Pulmonary artery endothelial cell (primary cell): ENCODE results near the gene PRR36. TPM values are rescaled to one million over a fixed set of nuclear protein-coding genes. Genes with fewer than 3 reads are reported as not detected.
"Not testable (repeated sequence)": the region's sequence is repeated elsewhere in the genome, so short reads cannot be mapped to it uniquely, and the experiment has no call there.

ENCODE experiments used
- DNase-seq: peaks from one replicate; pipeline ENCODE4 v3.0.0-alpha.2; 2011; ENCODE audit warnings: low read depth, low spot score
- total RNA-seq: library from RNA; depleted of rRNA; stranded (reverse); fragments of >200 nt; gene quantifications from 2 replicates; pipeline ENCODE4 v1.2.3, GENCODE V29; 2014

The PRR36 gene
- total RNA-seq: 0.07 TPM in 1 of 2 replicates, not detected in the other

DNA sequence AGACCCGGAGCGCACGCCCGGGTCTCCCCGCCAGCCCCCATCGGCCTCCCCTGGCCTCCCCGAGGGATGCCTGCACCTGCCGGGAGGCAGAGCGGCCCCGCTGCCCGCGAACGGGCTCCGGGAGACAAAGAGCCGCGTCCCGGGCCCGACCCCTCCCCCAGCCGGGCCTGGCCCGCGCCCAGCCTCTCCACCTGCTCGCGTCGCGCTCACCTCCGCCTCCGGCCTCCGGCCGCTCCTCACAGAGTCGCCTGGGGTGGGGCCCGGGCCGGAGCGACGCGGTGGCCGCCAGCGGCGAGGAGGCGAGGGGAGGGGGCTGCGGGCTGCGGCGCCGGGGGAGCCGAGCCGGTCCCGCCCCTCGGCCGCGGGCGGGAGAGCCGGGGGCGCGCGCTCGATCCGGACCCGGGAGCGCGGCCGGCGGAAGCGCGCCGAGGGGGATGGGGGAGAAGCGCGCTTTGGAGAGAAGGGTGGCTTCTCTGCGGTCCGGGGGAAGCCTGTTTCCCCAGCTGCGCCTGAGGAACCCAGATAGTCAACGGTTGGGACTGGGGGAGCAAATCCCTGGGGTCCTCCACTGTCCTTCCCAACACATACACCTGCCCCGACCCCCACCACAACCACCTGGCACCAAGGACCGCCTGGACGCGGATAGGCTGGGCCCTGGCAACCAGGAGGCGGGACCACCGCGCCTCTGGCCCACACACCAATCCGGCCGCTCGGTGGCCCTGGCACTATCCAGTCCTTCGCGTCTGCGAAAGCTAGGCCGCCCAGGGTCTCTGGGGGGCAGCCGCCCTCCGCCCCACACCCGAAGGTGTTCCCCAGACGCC, at the start of gene PRR36:
Gene PRR36 (minus strand): TSS at position 315 of the 821 bp plus-strand sequence. CDS start 701 bp downstream, outside the sequence.
- DNase-seq: no peak

DNA sequence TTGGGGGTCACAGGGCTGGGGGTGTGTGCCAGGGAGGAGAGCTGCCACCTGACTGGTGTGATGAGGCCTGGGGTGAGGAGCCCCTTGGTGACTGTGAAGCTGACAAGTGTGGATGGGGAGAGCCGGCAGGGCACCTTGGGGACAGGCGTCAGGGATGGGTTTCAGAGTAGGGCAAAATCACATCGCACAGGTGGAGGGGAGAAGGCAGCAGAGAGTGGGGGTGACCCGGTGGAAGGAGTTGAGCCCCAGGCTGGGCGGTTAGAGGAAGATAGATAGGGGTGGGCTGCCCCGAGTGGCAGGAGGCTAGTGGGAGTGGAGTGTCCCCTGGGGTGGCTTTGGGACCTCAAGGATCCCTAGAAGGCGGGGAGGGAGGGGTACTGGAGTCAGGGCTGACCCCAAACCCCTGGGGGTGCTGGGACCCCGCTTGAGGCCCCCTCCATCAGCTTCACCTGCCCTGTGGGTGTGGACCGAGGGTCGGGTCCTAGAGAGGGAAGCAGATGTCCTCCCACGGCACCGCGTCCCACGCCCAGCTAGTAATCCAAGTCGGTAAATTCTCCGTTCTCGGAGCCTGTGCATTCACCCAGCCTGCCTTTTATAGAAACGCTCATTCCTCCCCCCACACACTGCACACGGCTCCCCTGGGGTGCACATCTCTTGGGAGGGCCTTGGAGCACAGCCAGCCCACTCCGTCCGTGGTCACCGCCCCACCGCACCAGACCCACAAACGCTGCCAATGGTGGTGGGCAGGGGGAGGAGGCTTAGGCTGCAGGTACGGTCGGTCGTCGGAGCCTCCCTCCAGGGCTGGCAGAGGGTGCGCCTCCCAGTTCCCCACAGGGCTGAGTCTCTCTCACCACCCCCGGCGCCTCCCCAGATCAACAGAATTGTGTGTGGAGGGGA, 49.4 kb upstream of the PRR36 start:
- DNase-seq: no peak

DNA sequence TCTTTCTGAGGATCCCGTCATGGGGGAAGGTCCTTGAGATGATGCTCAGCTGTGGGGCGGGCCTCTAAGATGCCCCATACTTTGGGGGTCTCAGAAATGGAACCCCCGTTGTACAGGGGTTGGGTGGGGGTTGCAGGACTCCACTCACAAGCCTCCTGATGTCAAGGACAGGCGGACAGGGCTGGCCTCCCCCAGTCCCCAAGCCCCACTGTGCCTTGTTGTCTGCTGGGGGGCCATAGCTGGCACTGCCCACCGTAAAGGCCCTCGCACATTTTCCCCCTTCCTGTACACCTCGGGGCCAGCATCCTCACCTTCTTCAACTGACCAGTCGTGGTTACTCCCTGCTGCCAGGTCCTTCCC, 48.6 kb upstream of the PRR36 start:
- DNase-seq: no peak

DNA sequence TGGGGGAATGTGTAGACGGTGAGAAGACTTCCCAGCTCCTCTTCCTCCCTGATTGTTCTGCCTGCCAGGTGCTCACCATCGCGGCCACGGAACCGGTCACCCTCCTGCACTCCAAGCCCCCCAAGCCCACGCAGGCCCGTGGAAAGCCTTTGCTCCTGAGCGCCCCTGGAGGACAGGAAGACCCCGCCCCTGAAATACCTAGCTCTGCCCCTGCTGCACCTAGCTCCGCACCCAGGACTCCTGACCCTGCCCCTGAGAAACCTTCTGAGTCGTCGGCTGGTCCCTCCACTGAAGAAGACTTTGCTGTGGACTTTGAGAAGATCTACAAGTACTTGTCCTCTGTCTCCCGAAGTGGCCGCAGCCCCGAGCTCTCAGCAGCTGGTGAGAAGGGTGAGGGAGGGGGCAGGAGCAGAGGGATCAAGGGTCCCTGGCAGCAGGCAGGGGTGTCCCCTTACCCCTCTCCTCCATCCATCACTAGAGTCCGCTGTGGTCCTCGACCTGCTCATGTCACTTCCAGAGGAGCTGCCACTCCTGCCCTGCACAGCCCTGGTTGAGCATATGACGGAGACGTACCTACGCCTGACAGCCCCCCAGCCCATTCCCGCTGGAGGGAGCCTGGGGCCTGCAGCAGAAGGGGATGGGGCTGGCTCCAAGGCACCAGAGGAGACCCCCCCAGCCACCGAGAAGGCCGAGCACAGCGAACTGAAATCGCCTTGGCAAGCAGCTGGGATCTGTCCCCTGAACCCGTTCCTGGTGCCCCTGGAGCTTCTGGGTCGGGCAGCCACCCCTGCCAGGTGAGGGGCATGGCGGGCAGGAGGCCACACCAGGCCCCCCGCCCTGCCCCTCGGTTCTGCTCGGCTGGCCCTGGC, 48.0 kb upstream of the PRR36 start:
- DNase-seq: no peak

DNA sequence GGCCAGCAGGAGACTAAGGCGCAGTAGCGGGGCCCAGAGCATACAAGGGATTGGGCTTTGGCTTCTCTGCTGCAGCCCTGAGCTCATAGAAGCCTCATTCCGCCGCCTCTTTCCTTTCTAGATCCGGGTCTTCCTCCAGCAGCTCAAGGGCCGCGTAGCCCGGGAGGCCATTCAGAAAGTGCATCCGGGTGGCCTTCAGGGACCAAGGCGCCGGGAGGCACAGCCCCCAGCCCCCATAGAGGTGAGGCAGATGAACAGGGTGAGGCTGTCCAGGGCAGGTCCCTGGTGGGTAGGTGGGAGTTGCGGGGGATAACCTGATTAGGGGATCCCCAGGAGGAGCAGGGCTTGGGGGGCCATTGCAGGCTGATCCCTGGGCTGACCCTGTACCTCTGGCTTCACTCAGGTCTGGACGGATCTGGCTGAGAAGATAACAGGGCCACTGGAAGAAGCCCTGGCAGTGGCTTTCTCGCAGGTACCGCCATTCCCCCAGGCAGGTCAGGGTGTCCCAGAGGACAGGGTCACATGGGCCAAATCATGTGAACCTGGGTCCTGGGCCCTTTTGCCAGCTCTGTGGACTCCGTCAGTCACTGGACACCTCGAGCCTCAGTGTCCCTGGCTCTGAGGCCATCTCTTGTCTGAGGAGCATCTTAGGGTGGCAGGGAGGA, 47.2 kb upstream of the PRR36 start:
- no peak for DNase-seq

DNA sequence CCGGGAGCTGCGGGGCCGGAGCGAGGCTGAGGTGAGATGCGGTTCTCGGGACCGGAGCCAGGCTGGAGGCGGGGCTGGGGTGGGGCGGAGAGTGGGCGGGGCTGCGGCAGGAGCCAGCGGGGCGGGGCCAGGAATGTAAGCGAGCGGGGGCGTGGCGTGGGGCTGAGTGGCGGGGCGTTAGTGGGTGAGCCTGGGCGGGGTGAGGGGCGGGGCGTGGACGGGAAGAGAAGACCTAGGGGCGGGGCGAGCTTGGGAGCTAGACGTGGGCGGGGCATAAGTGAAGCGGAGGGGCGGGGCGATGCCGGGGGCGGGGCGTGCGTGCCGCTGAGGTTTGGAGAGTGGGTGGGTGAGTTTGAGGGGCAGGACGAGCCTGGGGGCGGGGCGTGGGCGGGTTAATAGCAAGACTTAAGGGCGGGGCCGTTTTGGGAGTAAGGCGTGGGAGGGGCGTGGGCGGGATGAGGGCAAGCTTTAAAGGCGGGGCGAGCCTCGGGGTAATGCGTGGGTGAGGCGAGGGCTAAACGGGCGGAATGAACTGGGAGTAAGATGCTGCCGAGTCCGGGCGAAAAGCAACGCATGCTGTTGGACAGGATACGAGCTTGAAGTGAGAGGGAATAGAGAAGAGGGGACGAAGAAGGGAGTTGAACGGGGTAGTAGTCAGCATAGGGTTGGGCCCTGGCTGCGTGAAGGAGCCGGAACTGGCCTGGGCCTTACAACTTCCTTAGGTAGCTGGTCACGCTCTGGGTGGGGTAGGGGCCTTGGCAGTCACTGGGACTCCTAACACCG, 46.5 kb upstream of the PRR36 start:
- DNase-seq: peak; percentile 91

DNA sequence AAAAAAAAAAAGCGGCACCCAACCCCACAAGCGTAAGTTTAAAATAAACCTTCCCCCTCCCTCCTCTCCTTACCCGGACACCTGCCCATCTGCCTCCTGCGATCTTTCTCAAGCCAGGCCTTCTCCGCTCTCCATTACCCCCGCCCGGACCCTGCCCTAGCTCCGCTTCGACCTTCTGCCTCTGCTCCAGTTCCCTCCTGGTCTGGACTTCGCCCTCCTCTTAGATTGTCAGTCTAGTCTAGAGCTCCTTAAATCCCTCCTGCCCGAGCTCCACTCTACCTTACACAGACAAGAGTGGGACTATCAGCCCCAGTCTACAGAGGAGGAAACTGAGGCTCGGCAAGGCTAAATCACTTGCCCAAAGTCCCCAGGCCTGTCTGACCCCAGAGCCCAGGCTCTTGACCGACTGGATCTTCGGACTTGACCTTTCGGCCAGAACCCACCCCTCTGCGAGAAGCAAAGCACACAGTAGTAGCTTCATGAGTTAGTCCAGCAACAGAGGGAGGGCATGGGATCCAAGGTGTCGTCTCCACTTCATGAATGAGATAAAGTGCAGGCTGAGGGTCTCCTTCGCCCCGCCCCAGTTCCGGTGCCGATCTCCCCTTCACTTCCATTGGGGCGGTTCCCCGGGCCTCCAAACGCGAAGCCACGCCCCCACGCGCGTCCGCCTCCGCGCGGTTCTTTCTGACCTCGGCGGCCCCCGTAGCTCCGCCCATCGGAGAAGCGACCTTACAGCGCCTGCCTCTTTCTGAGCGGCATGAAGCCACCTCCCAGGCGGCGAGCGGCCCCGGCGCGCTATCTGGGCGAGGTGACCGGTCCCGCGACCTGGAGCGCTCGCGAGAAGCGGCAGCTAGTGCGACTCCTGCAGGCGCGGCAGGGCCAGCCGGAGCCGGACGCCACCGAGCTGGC, 45.7 kb upstream of the PRR36 start, which contains the start of gene SNAPC2:
Gene SNAPC2 (plus strand): TSS at position 729 of the 909 bp plus-strand sequence. CDS start 29 bp downstream, at position 758.
- peak; percentile 71 for DNase-seq

DNA sequence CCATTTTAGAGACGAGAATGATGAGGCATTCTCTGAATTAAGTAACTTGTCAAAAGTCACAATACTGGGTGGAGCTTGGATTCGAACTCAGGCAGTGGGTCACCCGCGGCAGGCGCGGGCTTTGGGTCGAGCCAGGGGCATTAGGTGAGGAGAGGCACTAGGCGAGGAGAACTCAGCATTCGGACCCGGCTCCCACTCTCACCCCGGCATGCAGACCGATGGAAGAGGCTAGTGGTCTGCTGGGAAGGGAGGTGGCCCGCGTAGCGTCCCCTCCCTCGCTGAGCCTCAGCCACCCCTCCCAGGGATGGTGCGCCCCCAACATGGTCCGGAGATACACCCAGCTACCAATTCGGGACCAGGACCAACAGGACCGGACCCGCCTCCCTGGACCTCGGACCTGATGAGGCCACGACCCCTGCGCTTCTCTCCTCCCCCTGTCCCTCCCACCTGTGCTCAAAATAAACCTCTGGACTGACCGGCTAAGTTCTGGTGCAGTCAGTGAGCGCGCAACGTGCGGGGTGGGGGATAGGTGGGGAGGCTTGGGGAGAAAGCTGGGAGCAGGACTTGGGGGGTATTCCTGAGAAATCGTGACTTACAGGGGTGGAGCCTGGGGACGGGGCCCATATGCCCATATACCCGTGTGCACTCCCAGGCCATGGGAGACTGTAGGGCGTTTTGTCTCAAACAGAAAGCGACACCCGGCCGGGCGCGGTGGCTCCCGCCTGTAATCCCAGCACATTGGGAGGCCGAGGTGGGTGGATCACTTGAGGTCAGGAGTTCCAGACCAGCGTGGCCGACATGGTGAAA, 44.6 kb upstream of the PRR36 start:
- no peak for DNase-seq

DNA sequence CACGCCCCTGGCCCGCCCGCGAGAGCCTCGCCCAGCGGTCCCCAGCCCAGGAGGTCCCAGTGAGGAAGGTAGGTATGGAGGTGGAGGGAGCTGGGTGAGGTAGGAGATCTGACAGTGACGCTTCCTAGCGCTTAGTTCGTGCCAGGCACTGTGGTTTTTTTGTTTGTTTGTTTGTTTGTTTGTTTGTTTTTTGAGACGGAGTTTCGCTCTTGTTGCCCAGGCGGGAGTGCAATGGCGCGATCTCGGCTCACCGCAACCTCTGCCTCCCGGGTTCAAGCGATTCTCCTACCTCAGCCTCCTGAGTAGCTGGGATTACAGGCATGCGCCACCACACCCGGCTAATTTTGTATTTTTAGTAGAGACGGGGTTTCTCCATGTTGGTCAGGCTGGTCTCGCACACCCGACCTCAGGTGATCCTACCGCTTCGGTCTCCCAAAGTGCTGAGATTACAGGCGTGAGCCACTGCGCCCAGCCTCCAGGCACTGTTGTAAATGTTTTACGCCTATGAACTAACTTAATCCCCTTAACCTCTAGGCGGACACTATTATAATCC, 43.9 kb upstream of the PRR36 start:
- DNase-seq: not testable (repeated sequence)

DNA sequence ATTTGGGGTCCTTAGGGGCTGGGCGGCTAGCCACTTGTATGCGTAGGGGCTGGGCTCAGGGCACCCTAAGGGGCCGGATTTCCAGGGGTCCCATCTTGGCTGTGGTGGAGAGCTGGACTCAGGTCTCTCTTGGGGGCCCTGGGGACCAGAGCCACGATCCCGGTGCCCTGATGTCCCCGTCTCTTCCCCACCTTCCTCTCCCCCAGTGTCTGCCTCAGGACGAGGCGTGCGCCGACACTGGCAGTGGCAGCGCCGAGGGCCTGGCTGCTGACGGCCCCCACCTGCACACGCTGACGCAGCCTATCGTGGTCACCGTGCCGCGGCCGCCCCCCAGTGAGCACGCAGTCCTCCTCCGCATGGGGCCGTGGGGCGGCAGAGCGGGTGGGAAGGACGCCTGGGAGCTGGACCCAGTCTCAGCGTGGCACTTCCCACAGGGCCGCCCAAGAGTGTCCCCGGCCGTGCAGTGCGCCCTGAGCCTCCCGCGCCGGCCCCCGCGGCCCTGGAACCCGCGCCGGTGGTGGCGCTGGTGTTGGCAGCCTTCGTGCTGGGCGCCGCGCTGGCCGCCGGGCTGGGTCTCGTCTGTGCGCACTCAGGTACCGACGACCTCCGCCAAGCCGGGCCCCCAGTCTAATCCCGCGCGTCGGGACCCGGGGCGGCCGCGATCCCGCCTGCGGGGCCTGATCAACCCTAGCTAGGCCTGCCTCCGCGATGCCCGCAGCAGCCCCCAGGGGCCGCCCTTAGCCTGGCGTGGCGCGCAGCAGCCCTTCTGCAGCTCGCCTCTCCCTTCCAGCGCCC, 43.3 kb upstream of the PRR36 start:
- DNase-seq: no peak

DNA sequence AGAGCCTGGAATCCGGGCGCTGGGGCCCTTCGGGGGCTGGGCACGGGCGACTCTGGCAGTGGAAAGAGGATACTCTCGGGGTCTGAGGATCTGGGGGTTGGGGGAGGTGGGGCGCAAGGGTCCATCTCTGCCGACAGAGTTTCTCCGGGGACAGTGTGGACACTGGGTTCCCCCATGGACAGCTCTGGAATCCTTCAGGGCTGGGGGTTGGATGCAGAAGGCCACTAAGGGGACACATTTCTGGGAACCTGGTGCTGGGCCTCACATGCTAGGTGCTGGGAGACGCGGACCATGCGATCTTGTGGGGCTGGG, 42.7 kb upstream of the PRR36 start:
- no peak for DNase-seq

DNA sequence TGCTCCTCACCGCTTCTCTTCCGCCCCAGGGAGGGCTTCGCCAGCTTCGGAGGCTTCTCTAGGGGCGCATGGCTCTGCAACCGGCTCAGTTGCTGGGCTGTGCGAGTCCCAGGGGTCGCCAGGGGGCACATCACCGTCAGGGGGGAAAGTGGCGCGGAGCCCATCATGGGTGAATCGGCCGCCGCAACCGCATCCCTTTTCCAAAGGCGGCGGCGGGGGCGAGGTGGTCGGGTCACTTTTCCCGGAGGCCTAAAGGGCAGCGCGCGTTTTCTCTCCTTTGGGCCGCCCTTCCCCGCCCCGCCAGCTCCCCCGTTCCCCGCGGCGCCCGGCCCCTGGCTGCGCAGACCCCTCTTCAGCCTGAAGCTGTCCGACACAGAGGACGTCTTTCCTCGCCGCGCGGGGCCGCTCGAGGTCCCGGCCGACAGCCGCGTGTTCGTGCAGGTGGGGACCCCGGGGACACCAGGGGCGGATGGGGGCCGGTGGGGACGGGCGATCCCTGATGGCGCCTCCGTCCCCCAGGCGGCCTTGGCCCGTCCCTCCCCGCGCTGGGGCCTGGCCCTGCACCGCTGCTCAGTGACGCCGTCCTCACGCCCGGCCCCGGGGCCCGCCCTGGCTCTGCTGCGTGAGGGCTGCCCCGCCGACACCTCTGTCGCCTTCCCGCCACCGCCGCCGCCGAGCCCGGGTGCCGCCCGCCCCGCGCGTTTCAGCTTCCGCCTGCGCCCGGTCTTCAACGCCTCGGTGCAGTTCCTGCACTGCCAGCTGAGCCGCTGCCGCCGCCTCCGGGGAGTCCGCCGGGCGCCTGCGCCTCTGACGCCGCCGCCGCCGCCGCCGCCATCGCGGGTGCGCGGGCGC, 42.1 kb upstream of the PRR36 start:
- no peak for DNase-seq

DNA sequence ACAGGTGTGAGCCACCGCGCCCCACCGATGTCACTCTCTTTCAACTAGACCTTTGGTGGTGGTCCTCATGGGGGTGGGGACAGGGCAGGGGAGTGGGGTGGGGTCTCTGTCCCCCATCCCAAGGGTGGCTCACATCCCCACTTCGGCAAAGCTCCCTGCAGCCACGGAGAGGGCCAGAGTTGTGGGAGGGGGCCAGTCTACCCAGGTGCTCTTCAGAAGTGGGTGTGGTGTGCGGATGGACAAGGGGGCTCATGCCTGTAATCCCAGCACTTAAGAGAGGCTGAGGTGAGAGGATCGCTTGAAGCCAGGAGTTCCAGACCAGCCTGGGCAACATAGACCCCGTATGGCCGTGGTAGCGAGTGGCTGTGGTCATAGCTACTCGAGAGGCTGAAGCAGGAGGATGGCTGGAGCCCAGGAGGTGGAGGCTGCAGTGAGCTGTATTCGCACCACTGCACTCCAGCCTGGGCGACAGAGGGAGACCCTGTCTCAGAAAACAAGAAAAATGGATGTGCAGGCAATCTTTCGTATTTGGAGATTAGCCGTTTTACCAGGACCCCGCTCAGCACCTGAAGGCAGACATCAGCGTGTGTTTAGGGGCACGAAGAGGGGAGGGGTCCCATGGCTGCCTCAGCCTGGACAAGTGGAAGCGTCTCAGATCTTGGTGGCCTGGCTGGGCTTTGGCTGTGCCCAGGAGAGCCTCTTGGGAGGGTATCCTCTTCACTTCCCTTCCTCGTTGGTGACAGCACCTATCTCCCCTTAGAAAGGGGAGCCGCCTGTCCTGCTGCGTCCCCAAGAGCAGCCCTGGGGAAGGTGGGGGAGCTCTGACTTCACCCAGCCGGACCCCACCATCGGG, 41.3 kb upstream of the PRR36 start:
- DNase-seq: no peak

DNA sequence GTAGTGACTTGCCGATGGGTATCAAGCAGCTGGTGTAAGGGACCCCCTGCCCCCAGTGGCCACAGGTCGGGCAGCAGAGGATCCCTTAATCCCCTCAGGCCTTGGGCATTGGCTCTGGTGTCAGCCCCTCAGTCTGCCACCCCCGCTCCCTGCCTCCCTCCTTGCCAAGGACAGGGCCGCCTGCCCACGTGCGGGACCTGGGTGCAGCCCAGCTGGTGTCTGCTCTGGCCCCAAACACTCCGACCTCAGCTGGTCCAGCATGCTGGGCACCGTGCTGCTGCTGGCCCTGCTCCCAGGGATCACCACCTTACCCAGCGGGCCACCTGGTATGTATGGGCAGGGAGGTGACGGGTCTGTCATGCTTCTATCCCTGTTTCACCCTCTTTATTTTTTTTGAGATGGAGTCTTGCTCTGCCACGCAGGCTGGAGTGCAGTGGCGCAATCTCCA, 40.4 kb upstream of the PRR36 start, which contains the start of gene TGFBR3L:
Gene TGFBR3L (plus strand): TSS at position 233 of the 448 bp plus-strand sequence.
- no peak for DNase-seq

DNA sequence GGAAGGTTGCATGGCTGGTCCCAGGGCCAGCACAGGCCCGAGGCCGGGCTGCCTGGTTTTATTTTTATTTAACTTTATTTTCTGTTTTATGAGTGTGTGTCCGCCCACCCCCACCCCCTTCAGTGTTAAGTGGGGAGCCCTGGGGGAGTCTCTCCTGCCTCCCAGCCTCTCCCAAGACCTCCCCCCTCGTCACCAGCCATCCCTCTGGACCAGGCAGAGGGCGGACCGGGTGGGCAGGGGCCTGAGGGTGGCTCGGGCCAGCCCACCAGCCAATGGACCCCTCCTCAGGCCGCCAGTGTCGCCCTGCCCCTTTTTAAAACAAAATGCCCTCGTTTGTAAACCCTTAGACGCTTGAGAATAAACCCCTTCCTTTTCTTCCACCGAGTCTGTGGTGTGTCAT, 39.9 kb upstream of the PRR36 start:
- DNase-seq: no peak
